ENCODE measurements around the gene ZNF385D.

DNA sequence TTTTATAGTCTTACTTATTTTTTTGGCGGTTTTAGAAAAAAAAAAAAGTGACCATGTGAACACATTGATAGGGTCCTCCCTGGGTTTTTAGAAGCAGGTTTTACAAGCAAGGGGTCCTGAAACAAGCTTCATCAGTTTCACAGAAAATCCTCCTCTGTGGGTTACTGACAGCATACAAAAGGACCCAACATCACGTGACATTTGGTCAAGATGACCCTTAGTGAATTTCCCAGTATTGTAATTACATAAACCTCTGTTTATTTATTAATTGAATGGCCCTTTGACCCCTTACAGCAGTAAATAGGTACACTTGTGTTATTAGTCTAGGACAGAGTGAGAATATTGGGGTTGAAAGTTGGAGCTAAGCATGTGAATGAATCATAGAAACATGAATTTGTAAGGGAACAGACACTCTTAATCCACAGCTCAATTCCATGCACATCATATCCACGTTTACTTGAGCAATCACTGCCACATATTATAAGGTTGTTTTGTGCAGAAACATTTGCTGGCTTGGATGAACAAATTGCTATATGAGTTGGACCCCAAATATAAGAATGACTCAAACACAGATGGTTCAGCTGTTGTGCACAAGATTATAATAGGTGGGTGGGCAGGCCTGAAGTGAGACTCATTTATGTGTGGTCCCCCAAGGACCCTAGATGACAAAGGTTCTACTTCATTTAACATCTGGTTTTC, 137.5 kb downstream of the ZNF385D start:
- TF ChIP-seq, protein P1, sequence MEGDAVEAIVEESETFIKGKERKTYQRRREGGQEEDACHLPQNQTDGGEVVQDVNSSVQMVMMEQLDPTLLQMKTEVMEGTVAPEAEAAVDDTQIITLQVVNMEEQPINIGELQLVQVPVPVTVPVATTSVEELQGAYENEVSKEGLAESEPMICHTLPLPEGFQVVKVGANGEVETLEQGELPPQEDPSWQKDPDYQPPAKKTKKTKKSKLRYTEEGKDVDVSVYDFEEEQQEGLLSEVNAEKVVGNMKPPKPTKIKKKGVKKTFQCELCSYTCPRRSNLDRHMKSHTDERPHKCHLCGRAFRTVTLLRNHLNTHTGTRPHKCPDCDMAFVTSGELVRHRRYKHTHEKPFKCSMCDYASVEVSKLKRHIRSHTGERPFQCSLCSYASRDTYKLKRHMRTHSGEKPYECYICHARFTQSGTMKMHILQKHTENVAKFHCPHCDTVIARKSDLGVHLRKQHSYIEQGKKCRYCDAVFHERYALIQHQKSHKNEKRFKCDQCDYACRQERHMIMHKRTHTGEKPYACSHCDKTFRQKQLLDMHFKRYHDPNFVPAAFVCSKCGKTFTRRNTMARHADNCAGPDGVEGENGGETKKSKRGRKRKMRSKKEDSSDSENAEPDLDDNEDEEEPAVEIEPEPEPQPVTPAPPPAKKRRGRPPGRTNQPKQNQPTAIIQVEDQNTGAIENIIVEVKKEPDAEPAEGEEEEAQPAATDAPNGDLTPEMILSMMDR (IDR thresholded peaks at IDR 0.05) = no peak
- no peak for TF ChIP-seq POLR2A (IDR thresholded peaks at IDR 0.05)

Measured in thyroid gland (tissue), 4 donors.